HG03175 (cell line): ENCODE measurements around the gene COLEC11.
"Not testable (repeated sequence)": the region's sequence is repeated elsewhere in the genome, so short reads cannot be mapped to it uniquely, and the experiment has no call there.

Experiments
- ATAC-seq: cut with Tn5 transposase; IDR thresholded peaks from one replicate; pipeline ENCODE4 v1.9.1; 2021; ENCODE audit warnings: mild to moderate bottlenecking, moderate library complexity; ENCODE audit not compliant: unreplicated experiment

The COLEC11 gene

DNA sequence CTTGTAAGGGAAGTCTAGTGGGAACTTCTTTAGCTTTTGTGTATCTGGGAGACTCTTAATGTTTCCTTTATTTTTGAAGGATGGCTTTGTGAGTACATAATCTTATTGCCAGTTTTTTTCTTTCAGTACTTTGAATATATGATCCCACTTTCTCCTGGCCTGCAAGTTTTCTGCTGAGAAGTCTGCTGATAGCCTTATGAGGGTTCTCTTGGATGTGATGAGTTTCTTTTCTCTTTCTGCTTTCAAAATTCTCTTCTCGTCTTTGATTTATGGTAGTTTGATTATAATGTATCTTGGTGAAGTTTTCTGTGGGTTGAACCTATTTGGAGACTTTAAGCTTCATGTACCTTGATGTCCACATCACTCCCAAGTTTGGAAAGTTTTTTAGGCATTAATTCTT lies 28.1 kb downstream of the COLEC11 start:
- ATAC-seq, result no peak

DNA sequence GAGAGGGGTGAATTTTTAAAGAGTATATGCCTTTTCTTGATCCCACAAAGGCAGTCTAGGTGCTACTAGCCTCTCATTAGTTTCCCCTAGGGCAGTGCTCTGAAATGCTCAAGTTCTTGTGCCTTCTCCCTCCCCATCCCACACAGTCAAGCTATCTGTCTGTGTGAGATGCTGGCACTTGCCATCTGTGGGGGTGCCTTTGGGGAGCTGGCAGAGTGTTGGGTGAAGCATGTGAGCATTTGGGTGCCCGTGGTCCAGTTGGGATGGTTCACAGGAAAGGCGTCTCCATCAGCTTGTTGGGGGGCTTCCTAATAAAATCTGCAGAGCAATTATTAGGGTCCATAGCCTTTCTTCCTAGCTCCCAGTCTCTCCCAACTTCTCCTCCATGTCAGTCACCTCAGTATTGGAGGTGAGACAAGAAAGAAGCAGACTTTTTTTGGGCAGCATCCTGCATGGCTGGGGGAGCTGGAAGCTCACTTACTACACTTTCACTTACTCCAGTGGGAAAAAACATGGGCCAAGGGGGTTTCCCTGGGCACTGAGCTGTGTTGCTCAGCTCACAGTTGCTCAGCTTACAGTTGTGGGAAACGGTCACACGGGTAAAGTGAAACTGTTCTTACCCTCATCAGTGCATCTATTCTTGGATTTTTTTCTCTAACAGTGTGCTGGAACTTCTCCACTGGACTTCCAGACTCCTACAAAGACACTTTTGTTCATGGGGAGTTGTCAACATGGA lies 29.3 kb downstream of the COLEC11 start:
- ATAC-seq, result no peak

DNA sequence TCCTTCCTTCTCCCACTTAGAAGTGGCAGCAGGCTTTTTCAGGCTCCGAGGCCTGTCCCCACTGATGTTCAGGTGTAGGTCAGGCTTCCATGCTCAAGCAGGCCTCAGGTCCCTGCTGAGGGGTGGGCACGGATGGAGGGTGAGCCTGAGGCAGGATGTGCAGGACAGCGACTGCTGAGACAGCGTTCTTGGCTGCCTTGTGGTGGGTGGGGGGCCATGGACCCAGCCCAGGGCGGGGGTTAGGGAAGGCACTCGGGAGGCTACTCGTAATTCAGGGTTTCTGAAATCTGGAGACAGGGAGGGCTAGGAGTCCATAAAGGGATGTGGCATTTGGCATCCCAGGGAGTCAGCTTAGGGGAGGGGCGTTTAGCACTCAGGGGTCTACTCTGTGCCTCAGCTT lies 30.3 kb downstream of the COLEC11 start:
- no peak for ATAC-seq

DNA sequence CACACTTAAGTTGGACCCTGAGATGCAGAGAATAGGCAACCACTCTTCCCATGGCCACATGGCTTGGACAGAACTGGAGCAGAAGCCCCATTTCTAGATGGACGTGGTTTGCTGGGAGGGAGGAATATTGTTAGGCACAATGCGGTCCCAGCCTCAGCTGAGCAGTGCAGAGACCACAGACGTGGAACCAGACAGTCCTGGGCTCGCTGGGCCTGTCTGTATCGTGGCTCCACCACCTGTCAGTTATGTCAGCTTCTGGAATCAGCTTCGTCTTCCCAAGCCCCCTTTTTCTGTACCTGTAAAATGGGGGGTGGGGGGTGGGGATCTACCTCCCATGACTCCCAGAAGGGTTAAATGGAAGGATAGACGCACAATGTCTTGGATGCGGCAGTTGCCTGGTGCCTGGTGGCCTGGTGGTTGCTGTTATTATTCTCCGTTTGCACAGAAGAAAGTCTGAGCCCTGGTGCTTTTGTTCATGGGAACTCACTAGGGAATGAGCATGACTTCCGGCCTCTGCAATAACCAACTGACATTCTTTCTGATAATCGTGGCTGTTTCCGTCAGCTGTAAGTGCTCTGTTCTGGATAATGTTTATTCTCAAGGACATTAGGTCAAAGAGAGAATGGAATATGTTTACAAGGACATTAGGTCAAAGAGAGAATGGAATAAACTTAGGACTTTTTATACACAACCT lies 31.4 kb downstream of the COLEC11 start:
- ATAC-seq, result no peak

DNA sequence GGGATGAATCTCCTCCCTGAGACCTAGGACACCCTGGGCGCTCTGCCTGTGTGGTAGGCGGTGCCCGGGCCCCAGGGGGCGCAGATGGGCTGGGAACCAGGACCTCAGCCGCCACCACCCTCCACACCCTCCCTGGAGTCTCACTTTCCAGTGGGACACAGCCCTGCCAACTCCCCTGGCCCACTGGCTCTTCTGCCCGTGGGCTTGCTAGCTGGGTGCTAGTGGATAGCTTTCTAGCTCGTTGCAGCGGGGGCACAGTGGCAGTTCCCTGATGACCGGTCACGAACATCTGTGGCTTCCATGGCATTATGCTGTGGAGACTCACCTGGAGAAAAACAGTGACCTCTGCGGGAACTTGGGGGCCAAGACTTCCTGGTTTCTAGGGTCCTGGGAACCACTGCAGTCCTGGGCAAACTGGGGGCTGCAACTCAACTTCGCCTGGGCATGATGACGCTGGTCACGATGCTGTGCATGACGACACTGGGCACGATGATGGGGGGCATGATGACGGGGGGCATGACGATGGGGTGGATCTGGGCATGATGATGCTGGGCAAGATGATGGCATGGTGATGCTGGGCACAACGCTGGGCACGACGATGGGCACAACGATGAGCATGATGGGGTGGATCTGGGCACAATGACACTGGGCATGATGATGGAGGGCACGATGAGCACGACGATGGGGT lies 32.0 kb downstream of the COLEC11 start:
- no peak for ATAC-seq

DNA sequence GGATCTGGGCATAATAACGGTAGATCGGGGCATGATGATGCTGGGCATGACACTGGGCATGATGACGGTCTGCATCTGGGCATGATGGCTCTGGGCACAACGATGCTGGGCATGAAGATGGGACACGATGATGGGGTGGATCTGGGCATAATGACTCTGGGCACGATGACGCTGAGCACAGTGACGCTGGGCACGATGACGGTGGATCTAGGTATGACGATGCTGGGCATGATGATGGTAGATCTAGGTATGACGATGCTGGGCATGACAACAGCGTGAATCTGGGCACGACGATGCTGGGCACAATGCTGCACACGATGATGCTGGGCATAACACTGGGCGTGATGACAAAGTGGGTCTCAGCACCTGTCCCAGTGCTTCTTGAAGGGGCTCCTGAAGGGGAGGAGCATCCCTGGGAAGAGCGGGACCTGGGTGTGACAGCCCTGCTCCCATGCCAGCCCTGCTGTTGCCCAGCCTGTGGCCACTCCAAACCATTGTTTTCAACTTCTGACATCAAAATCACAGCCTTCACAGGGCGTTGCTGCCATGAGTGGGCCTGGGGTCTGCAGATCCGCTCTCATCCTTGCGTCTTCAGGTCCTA lies 32.7 kb downstream of the COLEC11 start:
- no peak for ATAC-seq

DNA sequence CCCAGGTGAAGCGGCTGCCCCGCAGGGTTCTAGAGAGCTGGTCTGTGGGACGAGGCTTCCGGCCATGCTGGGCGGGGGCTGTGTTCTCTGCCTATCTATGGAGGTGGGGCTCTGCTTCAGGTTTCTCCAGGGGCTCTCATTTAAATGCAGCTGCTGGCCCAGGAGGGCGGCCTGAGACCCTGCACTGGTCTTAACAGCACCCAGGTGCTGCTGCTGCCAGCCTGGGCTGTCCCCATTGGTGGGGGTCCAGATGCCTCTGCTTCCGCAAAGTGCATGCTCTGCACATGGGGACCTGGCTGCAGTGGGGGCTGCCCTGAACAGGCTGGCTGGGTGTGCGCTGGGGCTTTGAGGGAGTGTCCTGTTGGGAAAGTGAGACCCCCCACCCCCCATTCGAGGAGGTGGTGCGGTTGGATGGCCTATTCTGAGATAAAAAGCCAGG lies 33.3 kb downstream of the COLEC11 start:
- ATAC-seq, result no peak

DNA sequence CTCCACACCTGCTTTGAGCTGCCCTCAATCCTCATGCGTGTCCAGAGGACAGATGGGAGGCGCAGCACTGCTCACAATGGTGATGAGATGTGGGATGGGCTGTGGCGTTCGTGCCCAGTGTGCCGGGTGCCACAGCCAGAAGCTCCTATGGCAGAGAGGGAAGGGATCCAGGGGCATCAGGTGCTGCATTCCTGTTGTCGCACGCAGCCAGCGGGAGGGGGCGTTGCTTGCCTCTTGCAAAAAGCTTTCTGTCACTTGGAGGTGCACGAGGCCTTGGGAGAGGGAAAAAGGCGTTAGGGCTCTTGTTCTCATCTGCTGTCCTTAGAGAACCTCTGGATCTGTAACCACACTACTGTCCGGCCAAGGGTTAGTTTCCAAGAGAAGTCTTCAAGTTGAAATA lies 33.9 kb downstream of the COLEC11 start:
- ATAC-seq, result no peak

DNA sequence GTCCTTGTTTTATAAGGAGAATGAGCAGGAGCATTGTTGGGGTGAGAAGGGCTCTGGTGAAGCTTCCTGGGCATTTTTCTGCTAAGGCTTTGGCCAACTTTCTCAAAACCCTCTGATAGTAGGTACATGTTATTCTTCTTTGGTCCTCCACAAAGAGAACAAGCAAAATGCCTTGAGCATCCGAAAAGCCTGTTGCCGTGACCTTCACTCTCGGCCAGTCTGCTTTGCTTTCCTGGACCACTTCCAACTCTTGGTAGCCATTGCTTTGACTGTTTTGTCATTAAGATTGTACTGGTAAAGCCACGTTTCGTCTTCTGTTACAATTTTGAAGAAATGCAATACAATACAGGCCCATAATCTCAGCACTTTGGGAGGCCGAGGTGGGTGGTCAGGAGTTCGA lies 35.7 kb downstream of the COLEC11 start:
- no peak for ATAC-seq

DNA sequence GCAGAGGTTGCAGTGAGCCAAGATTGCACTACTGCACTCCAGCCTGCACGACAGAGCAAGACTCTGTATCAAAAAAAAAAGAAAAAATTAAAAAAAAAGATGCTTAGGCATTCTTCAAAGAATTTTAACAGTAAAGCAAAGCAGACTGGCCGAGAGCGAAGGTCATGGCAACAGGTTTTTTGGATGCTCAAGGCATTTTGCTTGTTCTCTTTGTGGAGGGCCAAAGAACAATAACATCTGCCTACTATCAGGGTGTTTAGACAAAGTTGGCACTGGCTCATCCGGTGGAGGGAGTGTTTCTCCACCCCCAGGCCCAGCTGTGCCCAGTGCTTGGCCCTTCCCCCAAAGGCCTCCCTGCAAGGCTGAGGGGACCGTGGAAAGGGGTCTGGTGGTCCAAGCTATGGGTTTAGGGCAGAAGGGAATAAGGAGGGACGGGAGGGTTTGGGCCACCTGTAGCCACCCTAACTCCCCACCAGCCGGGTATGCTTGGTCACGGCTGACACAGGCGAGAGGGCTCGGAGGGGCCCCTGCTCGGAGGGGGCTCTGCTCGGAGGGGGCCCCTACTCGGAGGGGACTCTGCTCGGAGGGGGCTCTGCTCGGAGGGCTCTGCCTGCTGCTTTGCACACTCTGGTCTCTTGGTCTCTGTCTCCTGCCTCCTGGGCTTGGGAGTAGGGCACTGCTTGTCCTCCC lies 36.4 kb downstream of the COLEC11 start:
- ATAC-seq, result no peak

DNA sequence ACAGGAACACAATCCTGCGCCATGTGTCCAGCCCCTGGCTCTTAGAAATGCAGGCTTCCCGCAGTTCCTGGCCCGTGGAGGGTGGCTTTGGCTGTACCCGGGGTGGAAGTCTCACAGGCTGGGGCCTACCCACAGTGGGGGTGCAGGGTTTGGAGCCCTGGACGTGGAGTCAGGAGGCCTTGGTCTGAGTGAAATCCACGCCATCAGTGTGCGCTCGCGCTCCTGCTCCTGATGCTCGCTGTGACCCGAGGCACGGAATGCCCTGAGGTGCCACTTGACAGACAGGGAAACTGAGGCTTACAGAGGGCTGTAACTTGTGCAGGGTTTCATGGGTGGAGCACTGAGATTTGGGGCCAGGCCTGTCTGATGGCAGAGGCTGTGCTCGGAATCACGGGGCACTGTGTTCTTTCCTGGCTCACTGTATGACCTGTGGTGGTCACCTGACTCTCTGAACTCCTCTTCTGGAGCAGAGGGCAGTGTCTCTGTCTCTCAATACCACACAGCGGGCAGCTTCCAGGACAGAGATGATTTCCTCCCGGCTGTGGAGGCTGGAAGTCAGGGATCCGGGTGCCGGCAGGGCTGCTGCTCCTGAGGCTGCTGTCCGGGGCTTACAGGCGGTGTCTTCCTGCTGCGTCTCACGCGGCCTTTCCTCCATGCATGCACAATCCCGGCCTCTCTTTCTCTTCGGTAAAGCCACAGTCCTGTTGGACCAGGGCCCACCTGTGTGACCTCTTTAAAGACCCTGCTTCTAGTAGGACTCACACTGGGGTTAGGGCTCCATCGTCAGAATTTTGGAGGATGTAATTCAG lies 37.1 kb downstream of the COLEC11 start:
- ATAC-seq, result no peak

DNA sequence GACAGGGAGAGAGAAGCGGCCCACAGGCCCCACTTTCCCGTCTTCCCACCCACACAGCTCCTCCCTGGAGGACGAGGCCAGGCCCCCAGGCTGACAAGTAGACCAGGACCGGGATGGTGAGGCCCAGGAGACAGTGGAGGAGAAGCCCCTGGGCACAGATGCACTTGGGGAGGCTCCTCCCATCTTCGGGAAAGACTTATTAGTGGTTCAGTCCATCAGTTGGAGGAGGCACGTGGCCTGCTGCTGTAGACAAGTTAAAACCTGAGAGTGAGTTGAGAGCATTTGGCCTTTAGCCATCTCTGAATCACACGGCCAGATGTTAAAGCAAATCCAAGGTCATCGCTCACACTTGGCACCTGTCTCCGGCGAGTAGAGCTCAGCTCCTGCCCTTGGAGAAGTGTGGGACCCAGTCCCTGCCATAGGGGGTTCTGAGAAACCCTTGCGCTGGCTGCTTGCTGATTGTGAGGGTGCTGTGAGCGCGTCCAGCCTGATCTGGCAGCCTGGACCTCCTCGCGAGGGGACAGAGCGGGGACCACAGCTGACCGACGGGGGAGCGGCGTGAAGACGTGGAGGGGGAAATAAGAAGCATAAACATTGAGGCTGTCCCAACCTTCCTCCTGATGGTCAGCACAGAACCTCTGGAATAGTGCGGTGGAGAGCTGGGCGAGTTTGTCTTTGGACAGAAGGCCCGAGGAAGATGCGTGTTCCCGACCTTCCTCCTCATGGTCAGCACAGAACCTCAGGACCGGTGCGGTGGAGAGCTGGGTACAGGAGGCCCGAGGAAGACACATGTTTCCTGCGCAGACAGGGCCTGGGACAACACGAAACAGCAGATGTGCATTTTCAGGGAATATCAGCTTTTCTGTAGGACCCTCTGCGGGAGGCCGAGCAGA lies 38.4 kb downstream of the COLEC11 start:
- no peak for ATAC-seq

DNA sequence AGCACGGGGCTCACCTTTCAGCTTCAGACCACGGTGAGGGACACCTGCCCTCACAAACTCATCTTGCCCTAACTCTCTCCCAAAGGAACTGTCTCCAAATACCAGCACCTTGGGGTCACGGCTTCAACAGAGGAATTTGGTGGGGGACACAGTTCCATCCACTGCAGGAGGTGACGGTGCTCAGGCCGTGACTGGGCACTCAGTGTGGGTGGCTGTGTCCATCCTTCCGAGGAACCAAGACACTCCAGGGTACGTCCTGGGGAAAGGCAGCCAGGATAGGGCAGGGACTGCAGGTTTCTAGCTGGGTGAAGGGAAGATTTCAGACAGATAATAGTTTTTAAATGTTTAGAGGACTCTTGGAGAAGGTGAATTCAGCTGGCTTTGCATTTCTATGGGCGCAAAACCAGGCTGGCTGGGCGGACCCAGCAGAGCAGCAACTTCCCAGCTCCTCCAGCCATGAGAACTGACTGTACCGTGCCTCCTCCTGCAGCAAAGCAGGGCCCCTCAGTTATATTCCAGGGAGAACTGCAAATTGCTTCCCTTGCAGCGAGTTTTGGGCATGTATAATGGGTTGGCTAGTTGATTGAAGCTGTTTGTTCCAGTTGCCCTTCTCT lies 39.2 kb downstream of the COLEC11 start:
- no peak for ATAC-seq

DNA sequence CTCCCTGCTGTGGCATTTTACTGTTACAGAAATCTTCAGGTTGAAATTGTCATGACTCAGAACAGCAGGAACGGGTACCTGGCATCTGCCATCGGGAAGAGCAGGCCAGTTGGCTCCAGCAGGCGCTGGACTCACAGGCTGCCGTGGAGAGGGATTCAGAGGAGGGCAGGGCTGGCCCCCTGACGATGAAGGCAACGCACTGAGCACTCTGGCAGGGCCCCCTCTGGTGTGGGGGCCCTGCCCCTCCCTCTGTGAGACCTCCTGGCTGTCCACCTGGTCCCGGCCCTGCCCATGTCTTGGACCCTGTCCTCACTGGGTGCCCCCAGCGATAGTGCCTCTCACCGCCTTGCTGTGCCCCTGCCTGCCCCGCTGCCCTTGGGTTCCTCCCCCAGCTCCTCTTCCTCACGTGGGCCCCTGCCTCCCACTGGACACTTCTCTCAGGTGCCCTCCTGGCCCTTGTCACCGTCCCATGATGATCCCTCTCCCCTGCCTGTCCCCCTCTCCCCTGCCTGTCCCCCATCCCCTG lies 39.7 kb downstream of the COLEC11 start:
- no peak for ATAC-seq

DNA sequence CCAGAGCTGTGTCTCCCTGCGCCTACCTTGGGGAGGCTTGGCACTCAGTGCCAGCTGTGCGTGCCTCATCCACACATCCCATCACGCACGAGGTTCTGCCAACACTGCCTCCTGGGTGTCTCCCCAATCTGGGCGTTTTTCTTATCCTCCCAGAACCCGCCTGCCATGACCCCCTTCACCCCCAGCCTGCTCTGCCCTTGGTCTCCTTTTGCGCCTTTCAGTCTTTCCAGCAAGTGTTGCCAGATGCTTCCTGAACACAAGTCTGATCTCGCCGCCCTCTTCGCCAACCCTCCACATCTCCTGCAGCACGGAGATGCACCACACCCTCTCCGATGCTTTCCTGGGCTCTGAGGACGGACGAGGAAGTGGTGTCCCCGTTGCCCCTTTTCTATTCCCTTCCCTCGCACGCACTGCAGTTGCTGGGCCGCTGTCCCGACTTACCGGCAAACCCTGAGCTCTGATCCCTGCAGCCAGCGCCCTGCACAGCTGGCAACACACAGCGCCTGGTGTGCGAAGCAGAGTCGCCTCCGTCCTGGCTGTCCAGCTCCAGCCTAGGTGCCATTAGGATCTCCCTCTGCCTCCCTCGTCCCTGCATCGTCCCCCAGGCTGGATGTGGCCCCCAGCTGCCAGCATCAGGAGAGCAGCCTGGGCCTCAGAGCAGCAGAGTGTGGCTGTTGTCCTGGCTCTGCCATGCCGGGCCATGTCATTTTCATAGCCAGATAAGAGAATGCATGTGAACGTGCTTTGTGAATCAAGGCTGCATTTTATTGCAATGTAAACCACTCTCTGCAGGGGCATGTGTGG lies 40.5 kb downstream of the COLEC11 start:
- ATAC-seq, result no peak

DNA sequence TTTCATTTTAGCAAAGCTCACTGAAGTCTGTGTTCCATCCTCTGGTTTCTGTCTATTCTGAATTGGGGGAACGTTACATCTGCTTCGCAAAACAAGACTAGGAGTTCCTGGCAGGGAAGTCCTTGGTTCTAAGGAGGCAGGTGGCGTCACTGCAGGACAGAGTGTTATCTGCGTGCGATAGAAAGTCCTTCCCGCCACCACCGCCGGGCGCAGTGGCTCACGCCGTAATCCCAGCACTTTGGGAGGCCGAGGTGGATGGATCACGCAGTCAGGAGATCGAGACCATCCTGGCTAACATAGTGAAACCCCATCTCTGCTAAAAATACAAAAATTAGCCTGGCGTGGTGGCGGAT lies 41.0 kb downstream of the COLEC11 start:
- ATAC-seq, result not testable (repeated sequence)

DNA sequence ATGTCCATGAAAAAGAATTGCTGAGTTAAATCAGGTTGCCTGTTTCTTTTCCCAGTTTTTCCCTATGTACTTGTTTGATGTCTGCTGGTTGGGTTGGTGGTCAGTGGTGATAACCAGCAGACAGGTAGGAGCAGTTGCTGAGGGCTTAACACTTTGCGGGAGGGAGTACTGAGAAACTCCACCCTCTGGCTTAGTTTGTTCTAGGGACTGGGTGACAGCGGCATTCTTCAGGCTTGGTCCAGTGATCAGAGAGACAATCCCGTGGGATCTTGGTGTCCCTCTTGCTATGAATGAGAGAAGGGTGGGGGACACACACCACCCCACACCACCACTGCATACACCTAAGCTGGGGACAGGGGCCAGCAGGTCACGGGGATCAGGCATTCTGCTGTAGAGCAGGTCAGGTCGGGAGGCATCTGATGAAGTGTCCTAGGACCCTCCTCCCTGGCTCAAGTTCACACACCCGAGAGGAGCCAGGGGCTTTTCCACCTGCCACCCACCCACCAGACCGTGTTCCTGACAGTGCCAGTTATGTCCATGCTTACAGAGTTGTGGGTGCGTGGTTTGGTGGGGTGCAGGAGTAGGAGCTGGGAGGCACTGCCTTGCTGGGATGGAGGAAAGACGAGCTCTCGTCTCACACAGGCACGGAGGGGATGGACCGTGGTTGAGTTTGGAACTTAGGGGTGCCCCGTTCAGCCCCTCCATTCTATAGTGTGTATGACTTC lies 41.8 kb downstream of the COLEC11 start:
- no peak for ATAC-seq
